Loucy (cell line): Measurements from ENCODE around the gene AMN.

Experiments used
- EZH2phosphoT487 ChIP-seq: fragments of 200-600 bp; IDR thresholded peaks from 2 replicates; pipeline ENCODE4 v1.6.1; 2018; ENCODE audit warnings: antibody characterized with exemption, mild to moderate bottlenecking, moderate library complexity, borderline replicate concordance
- TF ChIP-seq, protein P1 (sequence below): fragments of 200-600 bp; sonication (generic); conservative IDR thresholded peaks from 2 replicates; pipeline ENCODE4 v1.5.1; 2014; ENCODE audit warnings: mild to moderate bottlenecking, antibody characterized with exemption, low read length

DNA sequence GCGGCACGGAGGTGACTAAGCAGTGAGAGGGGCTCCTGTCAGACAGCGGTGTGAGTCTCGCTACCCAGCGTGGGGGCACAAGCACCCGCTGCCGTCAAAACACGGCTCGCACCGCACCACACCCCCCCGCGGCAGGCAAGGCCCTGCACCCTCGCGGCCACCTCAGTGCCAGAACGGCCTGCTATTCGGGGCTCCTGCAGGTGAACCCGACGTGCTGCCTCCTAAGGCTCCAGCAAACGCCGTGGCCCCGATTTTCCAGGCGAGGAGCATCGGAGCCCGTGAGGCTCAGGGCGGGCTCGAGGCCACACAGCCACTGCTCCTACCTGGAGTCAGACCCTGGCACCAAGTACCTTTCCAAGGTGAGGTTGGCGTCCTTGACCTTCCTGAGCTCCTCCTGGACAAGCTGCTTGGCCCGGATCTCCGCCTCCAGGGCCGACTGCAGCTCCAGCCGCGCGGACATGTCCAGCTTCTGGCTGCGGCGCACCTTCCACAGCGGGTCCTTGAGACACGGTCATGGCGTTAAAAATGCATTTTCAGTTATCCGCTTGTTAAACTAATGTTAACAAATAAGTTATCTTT is 41.8 kb downstream of the AMN start:
- TF ChIP-seq, protein P1, sequence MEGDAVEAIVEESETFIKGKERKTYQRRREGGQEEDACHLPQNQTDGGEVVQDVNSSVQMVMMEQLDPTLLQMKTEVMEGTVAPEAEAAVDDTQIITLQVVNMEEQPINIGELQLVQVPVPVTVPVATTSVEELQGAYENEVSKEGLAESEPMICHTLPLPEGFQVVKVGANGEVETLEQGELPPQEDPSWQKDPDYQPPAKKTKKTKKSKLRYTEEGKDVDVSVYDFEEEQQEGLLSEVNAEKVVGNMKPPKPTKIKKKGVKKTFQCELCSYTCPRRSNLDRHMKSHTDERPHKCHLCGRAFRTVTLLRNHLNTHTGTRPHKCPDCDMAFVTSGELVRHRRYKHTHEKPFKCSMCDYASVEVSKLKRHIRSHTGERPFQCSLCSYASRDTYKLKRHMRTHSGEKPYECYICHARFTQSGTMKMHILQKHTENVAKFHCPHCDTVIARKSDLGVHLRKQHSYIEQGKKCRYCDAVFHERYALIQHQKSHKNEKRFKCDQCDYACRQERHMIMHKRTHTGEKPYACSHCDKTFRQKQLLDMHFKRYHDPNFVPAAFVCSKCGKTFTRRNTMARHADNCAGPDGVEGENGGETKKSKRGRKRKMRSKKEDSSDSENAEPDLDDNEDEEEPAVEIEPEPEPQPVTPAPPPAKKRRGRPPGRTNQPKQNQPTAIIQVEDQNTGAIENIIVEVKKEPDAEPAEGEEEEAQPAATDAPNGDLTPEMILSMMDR = no peak
- no peak for TF ChIP-seq EZH2phosphoT487
